WERI-Rb-1 (cell line): ENCODE results near the gene MAN2A1.

Source experiments
- DNase-seq: peaks from one replicate; pipeline ENCODE4 v3.0.0-alpha.2; 2020
- H3K27ac ChIP-seq: fragments of 250-450 bp; sonication (Bioruptor Pico); 2 replicates; pipeline ENCODE4 v1.5.1; 2020; ENCODE audit warnings: mild to moderate bottlenecking, moderate library complexity
- H3K27me3 ChIP-seq: fragments of 250-450 bp; sonication (Bioruptor Pico); 2 replicates; pipeline ENCODE4 v1.5.1; 2021; ENCODE audit warnings: mild to moderate bottlenecking, low read depth, moderate library complexity; ENCODE audit not compliant: insufficient read depth, severe bottlenecking
- H3K36me3 ChIP-seq: fragments of 250-450 bp; sonication (Bioruptor Pico); 2 replicates; pipeline ENCODE4 v1.5.1; 2020; ENCODE audit warnings: mild to moderate bottlenecking, moderate library complexity
- H3K4me3 ChIP-seq: 2 replicates; pipeline ENCODE4 v1.5.1; 2011; ENCODE audit warnings: low read depth, mild to moderate bottlenecking, control low read depth, low read length
- H3K9me3 ChIP-seq: fragments of 250-450 bp; sonication (Bioruptor Pico); 2 replicates; pipeline ENCODE4 v1.5.1; 2021; ENCODE audit warnings: mild to moderate bottlenecking, moderate library complexity; ENCODE audit not compliant: severe bottlenecking
- TF ChIP-seq, protein P1 (sequence below): IDR thresholded peaks from 2 replicates; pipeline ENCODE4 v1.5.1; 2011; ENCODE audit warnings: low read depth, mild to moderate bottlenecking, control low read depth, inconsistent platforms, low read length

Gene MAN2A1

DNA sequence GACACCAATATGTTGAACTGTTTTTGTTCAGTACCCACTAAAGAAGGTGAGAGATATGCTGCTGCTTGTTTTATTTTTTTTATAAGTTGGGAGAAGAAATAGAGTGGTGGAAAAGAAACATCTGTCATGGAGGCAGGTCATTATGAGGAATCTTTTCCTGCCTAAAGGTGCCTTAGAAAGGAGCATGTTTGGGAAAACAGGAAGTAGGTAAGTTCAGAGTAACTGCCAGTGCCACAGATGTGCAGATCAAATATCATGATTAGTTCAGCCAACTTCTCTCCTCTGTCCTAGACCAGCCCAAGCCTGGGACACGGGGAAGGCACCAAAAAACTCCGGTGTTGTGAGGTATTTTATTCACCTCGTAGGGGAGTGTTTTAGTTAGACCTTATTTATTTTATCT is 144.2 kb downstream of the MAN2A1 start:
- TF ChIP-seq, protein P1, sequence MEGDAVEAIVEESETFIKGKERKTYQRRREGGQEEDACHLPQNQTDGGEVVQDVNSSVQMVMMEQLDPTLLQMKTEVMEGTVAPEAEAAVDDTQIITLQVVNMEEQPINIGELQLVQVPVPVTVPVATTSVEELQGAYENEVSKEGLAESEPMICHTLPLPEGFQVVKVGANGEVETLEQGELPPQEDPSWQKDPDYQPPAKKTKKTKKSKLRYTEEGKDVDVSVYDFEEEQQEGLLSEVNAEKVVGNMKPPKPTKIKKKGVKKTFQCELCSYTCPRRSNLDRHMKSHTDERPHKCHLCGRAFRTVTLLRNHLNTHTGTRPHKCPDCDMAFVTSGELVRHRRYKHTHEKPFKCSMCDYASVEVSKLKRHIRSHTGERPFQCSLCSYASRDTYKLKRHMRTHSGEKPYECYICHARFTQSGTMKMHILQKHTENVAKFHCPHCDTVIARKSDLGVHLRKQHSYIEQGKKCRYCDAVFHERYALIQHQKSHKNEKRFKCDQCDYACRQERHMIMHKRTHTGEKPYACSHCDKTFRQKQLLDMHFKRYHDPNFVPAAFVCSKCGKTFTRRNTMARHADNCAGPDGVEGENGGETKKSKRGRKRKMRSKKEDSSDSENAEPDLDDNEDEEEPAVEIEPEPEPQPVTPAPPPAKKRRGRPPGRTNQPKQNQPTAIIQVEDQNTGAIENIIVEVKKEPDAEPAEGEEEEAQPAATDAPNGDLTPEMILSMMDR = no peak
- peaks cover 6% of the 10 kb centered on the region for H3K36me3 ChIP-seq

DNA sequence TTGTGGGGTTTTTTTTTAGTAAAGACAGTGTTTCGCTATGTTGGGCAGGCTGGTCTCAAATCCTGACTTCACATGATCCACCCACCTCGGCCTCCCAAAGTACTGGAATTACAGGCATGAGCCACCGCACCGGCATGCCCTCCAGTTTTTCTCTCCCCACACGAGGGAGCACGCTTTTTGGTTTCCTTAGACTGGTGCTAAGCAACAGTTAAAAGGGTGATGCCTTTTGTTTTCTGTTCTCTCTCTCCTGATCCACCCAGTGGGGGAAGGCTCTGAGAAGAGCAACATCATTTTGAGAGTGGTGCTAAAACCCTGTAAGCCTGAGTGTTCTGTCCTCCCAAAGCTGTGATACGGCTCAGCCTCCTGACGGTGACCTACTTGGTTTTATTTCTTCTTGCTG is 146.6 kb downstream of the MAN2A1 start:
- TF ChIP-seq, protein P1 = no peak
- DNase-seq = no peak

More for the DNA sequence above, 144.2 kb downstream of the MAN2A1 start:
- no peak overlapping the region for H3K4me3 ChIP-seq
- no peak overlapping the region for H3K27ac ChIP-seq
- H3K27me3 ChIP-seq = no peaks in the 10 kb centered on the region
- DNase-seq = no peak
- no peaks in the 10 kb centered on the region for H3K9me3 ChIP-seq

DNA sequence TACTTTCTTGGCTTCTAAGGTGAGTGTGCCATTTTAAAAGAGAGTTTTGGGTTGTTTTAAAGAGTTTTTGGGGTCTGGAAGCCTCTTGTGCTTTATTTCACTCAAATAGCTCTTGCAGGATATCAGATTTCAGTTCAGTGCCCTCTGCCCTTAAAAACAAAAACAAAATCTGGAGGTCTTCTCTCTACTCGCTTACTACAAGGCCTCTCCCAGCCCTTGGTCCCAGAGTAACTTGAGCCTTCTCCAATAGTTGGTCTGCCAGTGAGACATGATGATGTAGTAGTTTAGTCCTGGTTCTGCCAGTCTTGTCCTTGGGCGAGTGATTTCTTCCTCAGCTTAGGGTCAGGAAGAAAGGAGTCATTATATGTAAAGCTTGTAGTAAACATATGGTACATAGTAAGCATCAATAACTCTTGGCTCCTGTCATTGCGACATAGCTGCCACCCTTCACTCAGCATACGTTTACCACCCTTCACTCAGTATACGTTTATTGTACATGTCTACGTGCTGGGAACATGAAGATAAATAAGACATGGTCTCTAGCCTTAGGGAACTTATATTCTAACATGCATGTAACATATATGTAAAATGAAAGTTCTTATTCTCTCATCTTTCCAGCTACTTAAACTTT is 147.6 kb downstream of the MAN2A1 start:
- Histone ChIP-seq H3K27me3 (no peaks in the 10 kb centered on the region), H3K36me3 (peaks cover 9% of the 10 kb centered on the region), H3K27ac (no peak overlapping the region), H3K4me3 (no peak overlapping the region), H3K9me3 (no peaks in the 10 kb centered on the region)
- TF ChIP-seq, protein P1 = no peak
- no peak for DNase-seq

More for the DNA sequence above, 146.6 kb downstream of the MAN2A1 start:
- Histone ChIP-seq H3K27me3 (no peaks in the 10 kb centered on the region), H3K27ac (no peak overlapping the region), H3K4me3 (no peak overlapping the region), H3K9me3 (no peaks in the 10 kb centered on the region), H3K36me3 (peaks cover 10% of the 10 kb centered on the region)

DNA sequence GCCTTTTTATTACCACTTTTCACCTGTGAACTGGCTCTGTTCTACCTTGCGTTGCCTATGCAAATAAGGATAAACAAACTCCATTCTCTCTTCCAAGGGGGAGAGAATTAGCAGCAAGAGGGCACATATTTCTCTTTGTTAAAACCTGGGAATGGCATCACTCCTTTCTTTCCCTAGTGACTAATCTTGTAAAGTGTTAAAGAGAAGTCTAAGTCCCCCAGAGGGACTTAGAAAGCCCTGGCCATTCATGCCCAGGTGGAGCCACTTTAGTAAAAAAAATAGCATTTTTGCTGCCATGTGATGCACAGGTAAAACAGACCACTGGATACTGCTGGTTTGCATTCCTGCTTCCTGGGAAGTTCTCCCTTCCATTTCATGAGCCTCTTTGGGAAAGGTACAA is 148.4 kb downstream of the MAN2A1 start:
- no peaks in the 10 kb centered on the region for H3K27me3 ChIP-seq
- H3K9me3 ChIP-seq = no peaks in the 10 kb centered on the region
- H3K27ac ChIP-seq = no peak overlapping the region
- DNase-seq = no peak
- TF ChIP-seq, protein P1 = no peak
- H3K36me3 ChIP-seq = peaks cover 9% of the 10 kb centered on the region
- H3K4me3 ChIP-seq = no peak overlapping the region

DNA sequence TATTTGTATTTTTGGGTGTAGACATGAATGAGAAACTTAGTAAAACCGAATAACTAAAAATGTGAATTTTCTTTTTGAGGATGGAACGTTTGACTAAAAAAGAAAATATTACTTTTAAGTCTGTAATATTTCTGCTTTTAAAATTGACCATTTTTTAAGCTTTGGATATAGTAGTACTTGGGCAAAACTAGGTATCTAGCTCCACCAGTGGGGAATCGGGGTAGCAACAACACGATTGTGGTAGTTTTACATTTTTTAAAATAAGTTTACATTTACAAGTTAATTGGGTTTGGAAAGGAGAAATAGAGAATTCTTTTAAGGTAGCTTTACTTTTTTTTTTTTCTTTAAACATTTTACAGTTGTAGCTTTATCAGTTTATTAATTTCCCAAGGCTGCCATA is 154.4 kb downstream of the MAN2A1 start:
- no peak for DNase-seq
- H3K36me3 ChIP-seq = peaks cover 16% of the 10 kb centered on the region
- no peak overlapping the region for H3K27ac ChIP-seq
- TF ChIP-seq, protein P1 = no peak
- no peak overlapping the region for H3K4me3 ChIP-seq
- no peaks in the 10 kb centered on the region for H3K9me3 ChIP-seq
- H3K27me3 ChIP-seq = no peaks in the 10 kb centered on the region

DNA sequence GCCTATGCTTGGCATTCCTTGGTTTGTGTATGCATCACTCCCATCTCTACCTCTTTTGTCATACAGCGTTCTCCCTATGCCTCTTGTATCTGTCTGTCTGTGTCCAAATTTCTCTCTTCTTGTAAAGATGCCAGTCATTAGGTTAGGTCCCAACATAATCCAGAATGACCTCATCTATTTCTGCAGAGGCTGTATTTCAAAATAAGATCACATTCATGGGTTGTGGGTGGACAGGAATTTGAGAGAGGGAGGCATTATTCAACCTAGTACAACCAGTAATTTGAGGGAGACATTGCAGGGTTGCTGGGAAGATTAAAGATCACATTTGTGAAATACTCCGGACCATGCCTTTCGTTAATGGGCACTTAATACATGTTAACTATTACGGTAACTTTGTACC is 155.0 kb downstream of the MAN2A1 start:
- H3K36me3 ChIP-seq = peaks cover 18% of the 10 kb centered on the region
- no peaks in the 10 kb centered on the region for H3K27me3 ChIP-seq
- no peak overlapping the region for H3K4me3 ChIP-seq
- H3K9me3 ChIP-seq = no peaks in the 10 kb centered on the region
- H3K27ac ChIP-seq = no peak overlapping the region
- TF ChIP-seq, protein P1 = no peak
- no peak for DNase-seq
